Activated T-cell treated with anti-CD3 and anti-CD28 coated beads, Interleukin-2, amount 50 U/mL, for 1 hour (primary cell): ENCODE results near the gene CXorf51A.
"Not testable (repeated sequence)": the region's sequence is repeated elsewhere in the genome, so short reads cannot be mapped to it uniquely, and the experiment has no call there.

Source experiments
- DNase-seq: peaks from one replicate; pipeline ENCODE4 v3.0.0-alpha.2; 2020

CXorf51A gene

GRCh38 chrX:146814644-146815043, at the start of gene CXorf51A:
CXorf51A (minus strand) TSS chrX:146814744; CDS start chrX:146814723, 21 bp downstream.
- DNase-seq: not testable (repeated sequence)

- DNase-seq: no peak
Observed at GRCh38 chrX:146863566-146863965, 49.0 kb upstream of the CXorf51A start.

GRCh38 chrX:146854281-146854680, 39.7 kb upstream of the CXorf51A start:
- no peak for DNase-seq

GRCh38 chrX:146831994-146832393, 17.4 kb upstream of the CXorf51A start:
- no peak for DNase-seq

- DNase-seq: not testable (repeated sequence)
Observed at GRCh38 chrX:146809471-146809870, 5.1 kb downstream of the CXorf51A start, which contains the start of gene CXorf51B. CXorf51B (plus strand) TSS chrX:146809771; CDS start chrX:146809792, 21 bp downstream.
